OCI-LY1 (cell line): ENCODE results near the gene CA7.

ENCODE experiments used
- H2AFZ ChIP-seq: fragments of 200-600 bp; sonication (generic), shearing (Covaris generic); 2 replicates; pipeline ENCODE4 v1.6.0; 2014; ENCODE audit warnings: antibody characterized with exemption, mild to moderate bottlenecking, low read length
- H3F3A ChIP-seq: fragments of 200-600 bp; sonication (generic), shearing (Covaris generic); 2 replicates; pipeline ENCODE4 v1.6.0; 2014; ENCODE audit warnings: mild to moderate bottlenecking, antibody characterized with exemption, low read length, moderate library complexity; ENCODE audit not compliant: insufficient read depth
- H3K27ac ChIP-seq: fragments of 200-600 bp; sonication (generic); 2 replicates; pipeline ENCODE4 v1.5.1; 2014; ENCODE audit warnings: low read length, mixed run types, mild to moderate bottlenecking, low read depth; ENCODE audit not compliant: poor library complexity, severe bottlenecking
- H3K27me3 ChIP-seq: fragments of 200-600 bp; sonication (generic); 2 replicates; pipeline ENCODE4 v1.6.0; 2014; ENCODE audit warnings: antibody characterized with exemption, mild to moderate bottlenecking, low read length, moderate library complexity; ENCODE audit not compliant: insufficient read depth
- H3K36me3 ChIP-seq: fragments of 200-600 bp; sonication (generic); 2 replicates; pipeline ENCODE4 v1.6.1; 2014; ENCODE audit warnings: mild to moderate bottlenecking, antibody characterized with exemption, low read length, moderate library complexity, mixed read lengths; ENCODE audit not compliant: insufficient read depth
- H3K4me1 ChIP-seq: fragments of 200-600 bp; sonication (generic); 2 replicates; pipeline ENCODE4 v1.5.1; 2014; ENCODE audit warnings: mild to moderate bottlenecking, low read length, moderate library complexity; ENCODE audit not compliant: insufficient read depth, severe bottlenecking
- H3K4me2 ChIP-seq: fragments of 200-600 bp; sonication (generic), shearing (Covaris generic); 2 replicates; pipeline ENCODE4 v1.6.1; 2014; ENCODE audit warnings: low read length
- H3K4me3 ChIP-seq: fragments of 200-600 bp; sonication (generic); 2 replicates; pipeline ENCODE4 v1.5.1; 2014; ENCODE audit warnings: low read length, low read depth, mild to moderate bottlenecking, mixed read lengths; ENCODE audit not compliant: poor library complexity, severe bottlenecking
- H3K79me2 ChIP-seq: fragments of 200-600 bp; shearing (Covaris generic); 2 replicates; pipeline ENCODE4 v1.6.1; 2016; ENCODE audit warnings: mixed run types, low read length, mixed read lengths; ENCODE audit not compliant: insufficient read depth
- H3K9ac ChIP-seq: fragments of 200-600 bp; sonication (generic), shearing (Covaris generic); 2 replicates; pipeline ENCODE4 v1.6.1; 2014; ENCODE audit warnings: mild to moderate bottlenecking, low read length, mixed read lengths
- H3K9me2 ChIP-seq: fragments of 200-600 bp; sonication (generic), shearing (Covaris generic); 2 replicates; pipeline ENCODE4 v1.6.1; 2014; ENCODE audit warnings: low read depth, mild to moderate bottlenecking, low read length, mixed read lengths
- H3K9me3 ChIP-seq: fragments of 200-600 bp; shearing (Covaris generic); 2 replicates; pipeline ENCODE4 v1.6.1; 2014; ENCODE audit warnings: low read length, mixed read lengths
- H4K20me1 ChIP-seq: fragments of 200-600 bp; sonication (generic), shearing (Covaris generic); 2 replicates; pipeline ENCODE4 v1.6.0; 2016; ENCODE audit warnings: mild to moderate bottlenecking, low read length; ENCODE audit not compliant: insufficient read depth
- EZH2 ChIP-seq: fragments of 200-600 bp; sonication (generic), shearing (Covaris generic); IDR thresholded peaks from 2 replicates; pipeline ENCODE4 v1.8.0; 2017; ENCODE audit warnings: borderline replicate concordance, mixed run types, mild to moderate bottlenecking, antibody characterized with exemption, low read length, moderate library complexity, mixed read lengths
- TF ChIP-seq, protein P1 (sequence below): fragments of 200-600 bp; sonication (generic), shearing (Covaris generic); IDR thresholded peaks from 2 replicates; pipeline ENCODE4 v1.5.1; 2017; ENCODE audit warnings: mild to moderate bottlenecking, antibody characterized with exemption, low read length, moderate library complexity, mixed read lengths

Gene CA7

DNA sequence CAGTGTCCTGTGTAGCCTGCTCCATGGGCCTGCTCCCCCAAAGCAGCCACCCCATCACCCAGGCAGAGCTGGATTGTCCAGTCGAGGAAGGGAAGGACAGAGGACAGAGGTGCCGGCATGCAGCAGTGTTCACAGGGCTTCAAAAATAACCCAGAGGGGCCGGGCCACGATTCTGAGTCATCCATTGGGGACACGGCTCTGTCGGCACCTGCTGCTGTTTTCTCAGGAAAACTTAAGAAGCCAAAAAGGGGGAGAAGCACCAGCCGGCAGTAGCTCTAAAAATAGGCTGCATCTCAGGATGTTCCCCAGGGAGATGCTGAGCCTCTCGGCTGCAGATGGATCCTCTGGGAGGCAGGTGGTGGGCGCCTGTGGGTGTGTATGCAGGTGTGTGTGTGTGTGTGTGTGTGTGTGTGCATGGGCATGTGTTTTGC is 1.6 kb downstream of the CA7 start:
- Histone ChIP-seq H3K4me3 (no peak overlapping the region), H3K27me3 (peaks cover 8% of the 10 kb centered on the region; the same call in 1 of the 2 replicates), H4K20me1 (no peaks in the 10 kb centered on the region), H3K79me2 (no peaks in the 10 kb centered on the region), H3K36me3 (no peaks in the 10 kb centered on the region), H3K27ac (no peak overlapping the region), H3K4me1 (no peaks in the 10 kb centered on the region), H3K4me2 (no peak overlapping the region), H3K9me3 (no peaks in the 10 kb centered on the region), H2AFZ (no peak overlapping the region), H3K9me2 (no peaks in the 10 kb centered on the region), H3K9ac (no peak overlapping the region), H3F3A (no peaks in the 10 kb centered on the region)
- TF ChIP-seq, protein P1, sequence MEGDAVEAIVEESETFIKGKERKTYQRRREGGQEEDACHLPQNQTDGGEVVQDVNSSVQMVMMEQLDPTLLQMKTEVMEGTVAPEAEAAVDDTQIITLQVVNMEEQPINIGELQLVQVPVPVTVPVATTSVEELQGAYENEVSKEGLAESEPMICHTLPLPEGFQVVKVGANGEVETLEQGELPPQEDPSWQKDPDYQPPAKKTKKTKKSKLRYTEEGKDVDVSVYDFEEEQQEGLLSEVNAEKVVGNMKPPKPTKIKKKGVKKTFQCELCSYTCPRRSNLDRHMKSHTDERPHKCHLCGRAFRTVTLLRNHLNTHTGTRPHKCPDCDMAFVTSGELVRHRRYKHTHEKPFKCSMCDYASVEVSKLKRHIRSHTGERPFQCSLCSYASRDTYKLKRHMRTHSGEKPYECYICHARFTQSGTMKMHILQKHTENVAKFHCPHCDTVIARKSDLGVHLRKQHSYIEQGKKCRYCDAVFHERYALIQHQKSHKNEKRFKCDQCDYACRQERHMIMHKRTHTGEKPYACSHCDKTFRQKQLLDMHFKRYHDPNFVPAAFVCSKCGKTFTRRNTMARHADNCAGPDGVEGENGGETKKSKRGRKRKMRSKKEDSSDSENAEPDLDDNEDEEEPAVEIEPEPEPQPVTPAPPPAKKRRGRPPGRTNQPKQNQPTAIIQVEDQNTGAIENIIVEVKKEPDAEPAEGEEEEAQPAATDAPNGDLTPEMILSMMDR: no peak
- TF ChIP-seq EZH2: no peak

DNA sequence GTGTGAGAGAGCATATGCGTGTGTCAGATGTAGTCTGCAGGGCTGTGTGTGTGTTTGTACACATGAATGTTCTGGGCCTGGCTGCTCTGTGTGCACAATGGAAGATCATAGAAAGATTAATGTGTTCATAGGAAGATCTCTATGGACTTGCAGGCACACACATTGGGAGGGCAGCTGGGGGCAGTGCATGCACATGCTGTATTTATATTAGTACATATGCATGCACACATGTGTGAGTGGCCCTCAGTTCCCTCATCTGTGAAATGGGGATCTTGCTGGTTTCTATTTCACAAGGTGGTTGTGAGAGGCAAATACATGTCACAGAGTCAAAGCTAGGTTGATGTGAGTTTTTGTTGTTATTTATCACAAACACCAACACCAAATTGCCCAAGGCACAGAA is 2.1 kb downstream of the CA7 start:
- Histone ChIP-seq H3K27ac (no peak overlapping the region), H2AFZ (no peak overlapping the region), H3K9me3 (no peaks in the 10 kb centered on the region), H3F3A (no peaks in the 10 kb centered on the region), H3K9me2 (no peaks in the 10 kb centered on the region), H3K4me3 (no peak overlapping the region), H3K79me2 (no peaks in the 10 kb centered on the region), H3K4me2 (no peak overlapping the region), H3K36me3 (no peaks in the 10 kb centered on the region), H4K20me1 (no peaks in the 10 kb centered on the region), H3K9ac (no peak overlapping the region), H3K27me3 (peaks cover 8% of the 10 kb centered on the region; the same call in 1 of the 2 replicates), H3K4me1 (no peaks in the 10 kb centered on the region)
- TF ChIP-seq, protein P1: no peak
- TF ChIP-seq EZH2: no peak

DNA sequence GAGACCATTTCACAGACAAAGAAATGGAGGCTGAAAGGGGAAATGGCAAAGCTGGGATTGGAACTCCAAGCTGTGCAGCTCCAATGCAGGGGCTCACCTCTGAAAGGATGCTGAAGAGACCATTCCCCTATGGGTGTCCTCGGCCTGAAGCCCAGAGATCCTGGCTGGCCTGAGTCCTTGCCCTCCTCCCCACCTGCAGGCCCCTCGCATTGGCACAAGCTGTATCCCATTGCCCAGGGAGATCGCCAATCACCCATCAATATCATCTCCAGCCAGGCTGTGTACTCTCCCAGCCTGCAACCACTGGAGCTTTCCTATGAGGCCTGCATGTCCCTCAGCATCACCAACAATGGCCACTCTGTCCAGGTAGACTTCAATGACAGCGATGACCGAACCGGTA is 2.6 kb downstream of the CA7 start:
- Histone ChIP-seq H3K4me3 (no peak overlapping the region), H3K4me2 (no peak overlapping the region), H4K20me1 (no peaks in the 10 kb centered on the region), H3F3A (no peaks in the 10 kb centered on the region), H3K36me3 (no peaks in the 10 kb centered on the region), H3K4me1 (no peaks in the 10 kb centered on the region), H2AFZ (no peak overlapping the region), H3K27me3 (peaks cover 8% of the 10 kb centered on the region; the same call in 1 of the 2 replicates), H3K9me3 (no peaks in the 10 kb centered on the region), H3K27ac (no peak overlapping the region), H3K79me2 (no peaks in the 10 kb centered on the region), H3K9ac (no peak overlapping the region), H3K9me2 (no peaks in the 10 kb centered on the region)
- no peak for TF ChIP-seq EZH2
- TF ChIP-seq, protein P1: no peak
